SK-N-SH (cell line): ENCODE measurements around the gene ITSN2. TPM values are rescaled to one million over a fixed set of nuclear protein-coding genes. Genes with fewer than 3 reads are reported as not detected.

Source experiments
- CTCF ChIA-PET: fragments of 300-600, 350-600 bp; formaldehyde crosslinking; extraction: SDS; loops from one replicate; lab custom pipeline; 2021; lab: Yijun Ruan, JAX
- POLR2A ChIA-PET: fragments of 350-600 bp; sonication (Branson Sonifier 250); formaldehyde crosslinking; extraction: SDS; loops from one replicate; lab custom pipeline; 2020; ENCODE audit warnings: antibody characterized with exemption, inconsistent platforms; lab: Yijun Ruan, JAX
- DNase-seq: peaks from one replicate; pipeline ENCODE4 v3.0.0; 2012
- H2AFZ ChIP-seq: fragments of 200-600 bp; sonication (generic); 2 replicates; pipeline ENCODE4 v1.8.1; 2016; ENCODE audit warnings: antibody characterized with exemption, mild to moderate bottlenecking, low read depth
- H3F3A ChIP-seq: fragments of 200-600 bp; sonication (generic); replicated peaks from 2 replicates; pipeline ENCODE3; 2016; ENCODE audit warnings: antibody characterized with exemption, mild to moderate bottlenecking; ENCODE audit not compliant: insufficient read depth
- H3K27ac ChIP-seq, 2 experiments: fragments of 200-500 bp in 1 of 2; fragments of 200-600 bp in 1 of 2; sonication (Bioruptor generic) in 1 of 2; sonication (generic), shearing (Covaris generic) in 1 of 2; 2 replicates each; pipeline versions ENCODE4 v1.5.1 to v1.6.1; 2014 to 2016; ENCODE audit warnings: low read depth in 2 of 2, inconsistent platforms in 1 of 2, low read length in 1 of 2, mild to moderate bottlenecking in 1 of 2, mixed read lengths in 1 of 2
- H3K27me3 ChIP-seq: fragments of 200-600 bp; sonication (generic), shearing (Covaris generic); 2 replicates; pipeline ENCODE4 v1.6.1; 2016; ENCODE audit warnings: mixed run types; ENCODE audit not compliant: insufficient read depth
- H3K36me3 ChIP-seq, 2 experiments: fragments of 200-500 bp in 1 of 2; fragments of 200-600 bp in 1 of 2; sonication (Bioruptor generic) in 1 of 2; sonication (generic) in 1 of 2; replicated peaks in 1 of 2; 2 replicates each; pipeline versions ENCODE3 to v1.5.1; 2014 to 2016; ENCODE audit warnings: low read length in 1 of 2, mild to moderate bottlenecking in 1 of 2; ENCODE audit not compliant: insufficient read depth in 2 of 2, control insufficient read depth in 1 of 2
- H3K4me1 ChIP-seq, 2 experiments: fragments of 200-500 bp in 1 of 2; fragments of 200-600 bp in 1 of 2; sonication (Bioruptor generic) in 1 of 2; sonication (generic), shearing (Covaris generic) in 1 of 2; 2 replicates each; pipeline versions ENCODE4 v1.5.1 to v1.6.1; 2014 to 2016; ENCODE audit warnings: low read depth in 1 of 2, low read length in 1 of 2, mixed run types in 1 of 2; ENCODE audit not compliant: insufficient read depth in 2 of 2, control insufficient read depth in 1 of 2
- H3K4me2 ChIP-seq: fragments of 200-600 bp; sonication (generic), shearing (Covaris generic); 2 replicates; pipeline ENCODE4 v1.6.1; 2017; ENCODE audit warnings: mixed run types
- H3K4me3 ChIP-seq, 2 experiments: fragments of 200-500 bp in 1 of 2; fragments of 200-600 bp in 1 of 2; sonication (Bioruptor generic) in 1 of 2; sonication (generic), shearing (Covaris generic) in 1 of 2; 2 replicates each; pipeline versions ENCODE4 v1.5.1 to v1.8.1; 2014 to 2016; ENCODE audit warnings: low read depth in 2 of 2, inconsistent platforms in 1 of 2, low read length in 1 of 2, mild to moderate bottlenecking in 1 of 2, mixed read lengths in 1 of 2, moderate library complexity in 1 of 2
- H3K79me2 ChIP-seq: fragments of 200-600 bp; sonication (generic); 2 replicates; pipeline ENCODE4 v1.8.1; 2017; ENCODE audit warnings: mild to moderate bottlenecking; ENCODE audit not compliant: insufficient read depth
- H3K9ac ChIP-seq: fragments of 200-600 bp; sonication (generic); 2 replicates; pipeline ENCODE4 v1.6.1; 2017; ENCODE audit warnings: mixed run types
- H3K9me2 ChIP-seq: fragments of 200-600 bp; sonication (generic); 2 replicates; pipeline ENCODE4 v1.6.1; 2017; ENCODE audit warnings: mixed run types
- H3K9me3 ChIP-seq: fragments of 200-600 bp; sonication (generic); 2 replicates; pipeline ENCODE4 v1.6.1; 2017; ENCODE audit warnings: mixed run types, mild to moderate bottlenecking, moderate library complexity
- H4K20me1 ChIP-seq: fragments of 200-600 bp; sonication (generic); 2 replicates; pipeline ENCODE4 v1.6.1; 2017; ENCODE audit warnings: mild to moderate bottlenecking, mixed run types; ENCODE audit not compliant: insufficient read depth
- CHD2 ChIP-seq: fragments of 150-350 bp; IDR thresholded peaks from 2 replicates; pipeline ENCODE4 v1.6.1; 2018; ENCODE audit warnings: low read length; ENCODE audit not compliant: partially characterized antibody
- EP300 ChIP-seq, 2 experiments: IDR thresholded peaks; 2 replicates each; pipeline versions ENCODE4 v1.4.0 to v1.6.1; 2012; ENCODE audit warnings: borderline replicate concordance in 1 of 2, low read depth in 1 of 2, low read length in 1 of 2
- FOSL2 ChIP-seq: IDR thresholded peaks from 2 replicates; pipeline ENCODE4 v1.4.0; 2012; ENCODE audit warnings: low read depth, mild to moderate bottlenecking, moderate library complexity, borderline replicate concordance
- FOXM1 ChIP-seq: IDR thresholded peaks from 2 replicates; pipeline ENCODE4 v1.4.0; 2012; ENCODE audit warnings: low read depth, mild to moderate bottlenecking
- GATA2 ChIP-seq: sonication (generic); formaldehyde crosslinking; IDR thresholded peaks from 2 replicates; pipeline ENCODE4 v1.5.0; 2020; ENCODE audit warnings: mild to moderate bottlenecking, missing genetic modification reagents
- JUND ChIP-seq: IDR thresholded peaks from 2 replicates; pipeline ENCODE4 v1.4.0; 2012
- POLR2AphosphoS5 ChIP-seq: IDR thresholded peaks from 2 replicates; pipeline ENCODE4 v1.6.1; 2012; ENCODE audit warnings: low read depth, low read length
- RAD21 ChIP-seq: IDR thresholded peaks from 2 replicates; pipeline ENCODE4 v1.6.1; 2012; ENCODE audit warnings: mild to moderate bottlenecking, low read length
- RCOR1 ChIP-seq: fragments of 150-350 bp; IDR thresholded peaks from 2 replicates; pipeline ENCODE4 v1.6.1; 2017; ENCODE audit warnings: antibody characterized with exemption, low read length
- SMC3 ChIP-seq: IDR thresholded peaks from 2 replicates; pipeline ENCODE4 v1.6.1; 2012; ENCODE audit warnings: low read depth, low read length, improper control_type of control experiment
- TCF12 ChIP-seq: IDR thresholded peaks from 2 replicates; pipeline ENCODE4 v1.4.0; 2012
- YY1 ChIP-seq: IDR thresholded peaks from 2 replicates; pipeline ENCODE4 v1.4.0; 2012; ENCODE audit warnings: low read depth, mild to moderate bottlenecking
- polyA plus RNA-seq, 3 experiments: library from polyadenylated mRNA; depleted of rRNA; stranded (reverse); fragments of >200 nt; gene quantifications; 2 replicates each; pipeline ENCODE4 v1.2.3, GENCODE V29; 2012
- TF ChIP-seq, protein P1 (sequence below): IDR thresholded peaks from 2 replicates; pipeline ENCODE4 v1.4.0; 2012; ENCODE audit warnings: low read depth, borderline replicate concordance
- TF ChIP-seq, protein P2 (sequence below): fragments of 200-600 bp; sonication (generic); IDR thresholded peaks from 2 replicates; pipeline ENCODE4 v1.6.1; 2017; ENCODE audit warnings: antibody characterized with exemption, mild to moderate bottlenecking, moderate library complexity
- TF ChIP-seq, protein P3 (sequence below): fragments of 150-350 bp; IDR thresholded peaks from 2 replicates; pipeline ENCODE4 v1.6.1; 2017; ENCODE audit warnings: antibody characterized with exemption, low read length, low read depth, borderline replicate concordance
- TF ChIP-seq, protein P4 (sequence below): fragments of 150-350 bp; IDR thresholded peaks from 2 replicates; pipeline ENCODE4 v1.6.1; 2016; ENCODE audit warnings: mild to moderate bottlenecking, low read depth, low read length
- TF ChIP-seq, protein P5 (sequence below): IDR thresholded peaks from 2 replicates; pipeline ENCODE4 v1.4.0; 2012; ENCODE audit warnings: low read depth, borderline replicate concordance

The ITSN2 gene
- polyA plus RNA-seq, 1 of the 3 experiments (the other 2 are of a cell fraction): 11.9 TPM

DNA sequence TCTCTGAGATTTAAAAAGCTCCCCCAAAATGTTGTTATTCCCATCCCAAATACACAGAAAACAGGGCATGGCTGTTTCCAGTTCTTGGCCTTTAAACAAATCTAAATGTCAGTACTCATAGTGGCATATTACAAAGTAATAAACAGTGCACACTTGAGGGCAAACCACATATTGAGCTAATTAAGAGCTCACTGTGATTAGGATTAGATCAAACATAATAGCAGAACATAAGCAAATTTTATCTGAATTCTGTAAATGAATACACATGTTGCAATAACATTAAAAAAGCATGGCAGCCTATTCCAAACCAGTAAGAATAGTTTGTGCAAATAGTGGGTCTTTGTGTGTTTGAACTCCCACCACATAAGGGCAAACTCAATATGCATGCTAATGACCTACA is 118.8 kb downstream of the ITSN2 start:
- H3F3A ChIP-seq: no peaks in the 10 kb centered on the region
- H4K20me1 ChIP-seq: no peaks in the 10 kb centered on the region
- no peak for DNase-seq
- no peak overlapping the region for H3K4me2 ChIP-seq
- H3K9me3 ChIP-seq: no peaks in the 10 kb centered on the region
- peaks cover 39 to 59% of the 10 kb centered on the region in 2 experiments for H3K36me3 ChIP-seq
- ChIA-PET POLR2A (no interaction called here), CTCF (interaction anchor here (0.9 kb wide), 1 partner anchor 157 kb away, joined by 3 read pairs; the partner anchor contains the start of gene TP53I3)
- peaks cover 0 to 3% of the 10 kb centered on the region in 2 experiments; a peak in 1 of 4 replicates for H3K4me1 ChIP-seq
- H3K4me3 ChIP-seq: no peak overlapping the region
- H2AFZ ChIP-seq: no peak overlapping the region
- no peak for TF ChIP-seq SMC3
- no peak for TF ChIP-seq POLR2AphosphoS5
- TF ChIP-seq, protein P1, sequence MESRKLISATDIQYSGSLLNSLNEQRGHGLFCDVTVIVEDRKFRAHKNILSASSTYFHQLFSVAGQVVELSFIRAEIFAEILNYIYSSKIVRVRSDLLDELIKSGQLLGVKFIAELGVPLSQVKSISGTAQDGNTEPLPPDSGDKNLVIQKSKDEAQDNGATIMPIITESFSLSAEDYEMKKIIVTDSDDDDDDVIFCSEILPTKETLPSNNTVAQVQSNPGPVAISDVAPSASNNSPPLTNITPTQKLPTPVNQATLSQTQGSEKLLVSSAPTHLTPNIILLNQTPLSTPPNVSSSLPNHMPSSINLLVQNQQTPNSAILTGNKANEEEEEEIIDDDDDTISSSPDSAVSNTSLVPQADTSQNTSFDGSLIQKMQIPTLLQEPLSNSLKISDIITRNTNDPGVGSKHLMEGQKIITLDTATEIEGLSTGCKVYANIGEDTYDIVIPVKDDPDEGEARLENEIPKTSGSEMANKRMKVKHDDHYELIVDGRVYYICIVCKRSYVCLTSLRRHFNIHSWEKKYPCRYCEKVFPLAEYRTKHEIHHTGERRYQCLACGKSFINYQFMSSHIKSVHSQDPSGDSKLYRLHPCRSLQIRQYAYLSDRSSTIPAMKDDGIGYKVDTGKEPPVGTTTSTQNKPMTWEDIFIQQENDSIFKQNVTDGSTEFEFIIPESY: no peak
- peak; percentile 43 for TF ChIP-seq CHD2
- peak; percentile 39; the same call in 1 of the 2 replicates for TF ChIP-seq TCF12
- TF ChIP-seq, protein P2, sequence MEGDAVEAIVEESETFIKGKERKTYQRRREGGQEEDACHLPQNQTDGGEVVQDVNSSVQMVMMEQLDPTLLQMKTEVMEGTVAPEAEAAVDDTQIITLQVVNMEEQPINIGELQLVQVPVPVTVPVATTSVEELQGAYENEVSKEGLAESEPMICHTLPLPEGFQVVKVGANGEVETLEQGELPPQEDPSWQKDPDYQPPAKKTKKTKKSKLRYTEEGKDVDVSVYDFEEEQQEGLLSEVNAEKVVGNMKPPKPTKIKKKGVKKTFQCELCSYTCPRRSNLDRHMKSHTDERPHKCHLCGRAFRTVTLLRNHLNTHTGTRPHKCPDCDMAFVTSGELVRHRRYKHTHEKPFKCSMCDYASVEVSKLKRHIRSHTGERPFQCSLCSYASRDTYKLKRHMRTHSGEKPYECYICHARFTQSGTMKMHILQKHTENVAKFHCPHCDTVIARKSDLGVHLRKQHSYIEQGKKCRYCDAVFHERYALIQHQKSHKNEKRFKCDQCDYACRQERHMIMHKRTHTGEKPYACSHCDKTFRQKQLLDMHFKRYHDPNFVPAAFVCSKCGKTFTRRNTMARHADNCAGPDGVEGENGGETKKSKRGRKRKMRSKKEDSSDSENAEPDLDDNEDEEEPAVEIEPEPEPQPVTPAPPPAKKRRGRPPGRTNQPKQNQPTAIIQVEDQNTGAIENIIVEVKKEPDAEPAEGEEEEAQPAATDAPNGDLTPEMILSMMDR: no peak
- TF ChIP-seq RAD21: no peak
- TF ChIP-seq FOSL2: no peak
- TF ChIP-seq, protein P3, sequence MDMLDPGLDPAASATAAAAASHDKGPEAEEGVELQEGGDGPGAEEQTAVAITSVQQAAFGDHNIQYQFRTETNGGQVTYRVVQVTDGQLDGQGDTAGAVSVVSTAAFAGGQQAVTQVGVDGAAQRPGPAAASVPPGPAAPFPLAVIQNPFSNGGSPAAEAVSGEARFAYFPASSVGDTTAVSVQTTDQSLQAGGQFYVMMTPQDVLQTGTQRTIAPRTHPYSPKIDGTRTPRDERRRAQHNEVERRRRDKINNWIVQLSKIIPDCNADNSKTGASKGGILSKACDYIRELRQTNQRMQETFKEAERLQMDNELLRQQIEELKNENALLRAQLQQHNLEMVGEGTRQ: no peak
- TF ChIP-seq FOXM1: no peak
- peak; percentile 77 for TF ChIP-seq GATA2
- TF ChIP-seq, protein P4, sequence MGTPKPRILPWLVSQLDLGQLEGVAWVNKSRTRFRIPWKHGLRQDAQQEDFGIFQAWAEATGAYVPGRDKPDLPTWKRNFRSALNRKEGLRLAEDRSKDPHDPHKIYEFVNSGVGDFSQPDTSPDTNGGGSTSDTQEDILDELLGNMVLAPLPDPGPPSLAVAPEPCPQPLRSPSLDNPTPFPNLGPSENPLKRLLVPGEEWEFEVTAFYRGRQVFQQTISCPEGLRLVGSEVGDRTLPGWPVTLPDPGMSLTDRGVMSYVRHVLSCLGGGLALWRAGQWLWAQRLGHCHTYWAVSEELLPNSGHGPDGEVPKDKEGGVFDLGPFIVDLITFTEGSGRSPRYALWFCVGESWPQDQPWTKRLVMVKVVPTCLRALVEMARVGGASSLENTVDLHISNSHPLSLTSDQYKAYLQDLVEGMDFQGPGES: no peak
- no peak for TF ChIP-seq YY1
- peak; percentile 85 for TF ChIP-seq RCOR1
- TF ChIP-seq, protein P5, sequence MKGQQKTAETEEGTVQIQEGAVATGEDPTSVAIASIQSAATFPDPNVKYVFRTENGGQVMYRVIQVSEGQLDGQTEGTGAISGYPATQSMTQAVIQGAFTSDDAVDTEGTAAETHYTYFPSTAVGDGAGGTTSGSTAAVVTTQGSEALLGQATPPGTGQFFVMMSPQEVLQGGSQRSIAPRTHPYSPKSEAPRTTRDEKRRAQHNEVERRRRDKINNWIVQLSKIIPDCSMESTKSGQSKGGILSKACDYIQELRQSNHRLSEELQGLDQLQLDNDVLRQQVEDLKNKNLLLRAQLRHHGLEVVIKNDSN: no peak
- TF ChIP-seq JUND: no peak
- peak in 1 of 2 experiments; percentile 80; a peak in 2 of 4 replicates for TF ChIP-seq EP300 (IDR thresholded peaks at IDR 0.05; ENCODE audit: borderline replicate concordance in 1 of 2, low read depth in 1 of 2, low read length in 1 of 2)
- TF ChIP-seq, all 33 proteins: peak for 5
- H3K27me3 ChIP-seq: no peaks in the 10 kb centered on the region
- no peaks in the 10 kb centered on the region; the same call in 1 of the 2 replicates for H3K9me2 ChIP-seq
- no peak overlapping the region for H3K27ac ChIP-seq
- no peak overlapping the region for H3K9ac ChIP-seq
- H3K79me2 ChIP-seq: no peaks in the 10 kb centered on the region
